Right hindlimb (tissue), 1 donor: ENCODE results near the gene KMT2E.
"Not testable (repeated sequence)": the region's sequence is repeated elsewhere in the genome, so short reads cannot be mapped to it uniquely, and the experiment has no call there.

Experiments
- DNase-seq: peaks from one replicate; pipeline ENCODE4 v3.0.0-alpha.2; 2018

KMT2E gene, protein sequence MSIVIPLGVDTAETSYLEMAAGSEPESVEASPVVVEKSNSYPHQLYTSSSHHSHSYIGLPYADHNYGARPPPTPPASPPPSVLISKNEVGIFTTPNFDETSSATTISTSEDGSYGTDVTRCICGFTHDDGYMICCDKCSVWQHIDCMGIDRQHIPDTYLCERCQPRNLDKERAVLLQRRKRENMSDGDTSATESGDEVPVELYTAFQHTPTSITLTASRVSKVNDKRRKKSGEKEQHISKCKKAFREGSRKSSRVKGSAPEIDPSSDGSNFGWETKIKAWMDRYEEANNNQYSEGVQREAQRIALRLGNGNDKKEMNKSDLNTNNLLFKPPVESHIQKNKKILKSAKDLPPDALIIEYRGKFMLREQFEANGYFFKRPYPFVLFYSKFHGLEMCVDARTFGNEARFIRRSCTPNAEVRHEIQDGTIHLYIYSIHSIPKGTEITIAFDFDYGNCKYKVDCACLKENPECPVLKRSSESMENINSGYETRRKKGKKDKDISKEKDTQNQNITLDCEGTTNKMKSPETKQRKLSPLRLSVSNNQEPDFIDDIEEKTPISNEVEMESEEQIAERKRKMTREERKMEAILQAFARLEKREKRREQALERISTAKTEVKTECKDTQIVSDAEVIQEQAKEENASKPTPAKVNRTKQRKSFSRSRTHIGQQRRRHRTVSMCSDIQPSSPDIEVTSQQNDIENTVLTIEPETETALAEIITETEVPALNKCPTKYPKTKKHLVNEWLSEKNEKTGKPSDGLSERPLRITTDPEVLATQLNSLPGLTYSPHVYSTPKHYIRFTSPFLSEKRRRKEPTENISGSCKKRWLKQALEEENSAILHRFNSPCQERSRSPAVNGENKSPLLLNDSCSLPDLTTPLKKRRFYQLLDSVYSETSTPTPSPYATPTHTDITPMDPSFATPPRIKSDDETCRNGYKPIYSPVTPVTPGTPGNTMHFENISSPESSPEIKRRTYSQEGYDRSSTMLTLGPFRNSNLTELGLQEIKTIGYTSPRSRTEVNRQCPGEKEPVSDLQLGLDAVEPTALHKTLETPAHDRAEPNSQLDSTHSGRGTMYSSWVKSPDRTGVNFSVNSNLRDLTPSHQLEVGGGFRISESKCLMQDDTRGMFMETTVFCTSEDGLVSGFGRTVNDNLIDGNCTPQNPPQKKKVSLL (N-terminal part only)

DNA sequence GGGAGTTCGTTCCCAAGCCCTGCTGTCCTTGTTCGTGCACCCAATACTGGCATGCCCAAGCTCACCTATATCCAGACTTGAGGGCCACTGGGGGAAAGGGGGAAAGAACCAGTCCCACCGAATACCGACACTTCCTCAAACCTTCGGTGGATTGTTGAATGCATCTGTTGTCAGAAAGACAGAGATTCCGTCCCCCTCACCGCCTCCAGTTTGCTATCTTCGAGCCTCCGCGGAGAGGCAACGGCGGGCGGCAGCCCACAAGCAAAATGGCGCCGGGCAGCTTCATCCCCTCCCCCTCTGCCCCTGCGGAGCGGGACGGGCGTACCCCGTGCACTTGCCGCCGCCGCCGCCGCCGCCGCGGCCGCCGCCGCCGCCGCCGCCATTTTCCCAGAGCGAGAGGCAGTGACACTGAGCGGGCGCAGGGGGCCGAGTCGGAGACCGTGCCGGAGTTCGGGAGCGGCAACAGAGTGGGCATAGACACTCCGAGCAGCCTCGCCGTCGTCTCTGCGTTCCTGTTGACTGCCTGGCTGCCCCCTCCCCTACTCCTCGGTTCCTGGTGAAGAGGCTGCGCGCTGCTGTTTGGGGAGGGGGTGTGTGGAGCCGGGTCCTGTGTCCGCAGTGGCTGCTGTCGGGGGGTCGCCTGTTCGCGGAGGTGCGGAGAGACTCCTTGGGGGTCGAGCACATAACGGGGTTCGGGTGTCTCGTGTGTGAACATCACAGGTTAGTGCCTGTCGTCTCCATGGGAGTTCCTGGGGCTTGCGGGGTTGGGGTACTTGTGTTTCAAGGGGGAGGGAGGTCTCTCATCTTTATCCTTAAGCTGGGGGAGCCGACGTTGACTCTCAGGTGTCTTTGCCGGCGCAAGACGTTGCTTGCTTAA lies at the start of gene KMT2E:
Gene KMT2E (plus strand): TSS at position 390 of the 877 bp plus-strand sequence. CDS start 26,748 bp downstream, outside the sequence.
- peak; percentile 95 for DNase-seq

DNA sequence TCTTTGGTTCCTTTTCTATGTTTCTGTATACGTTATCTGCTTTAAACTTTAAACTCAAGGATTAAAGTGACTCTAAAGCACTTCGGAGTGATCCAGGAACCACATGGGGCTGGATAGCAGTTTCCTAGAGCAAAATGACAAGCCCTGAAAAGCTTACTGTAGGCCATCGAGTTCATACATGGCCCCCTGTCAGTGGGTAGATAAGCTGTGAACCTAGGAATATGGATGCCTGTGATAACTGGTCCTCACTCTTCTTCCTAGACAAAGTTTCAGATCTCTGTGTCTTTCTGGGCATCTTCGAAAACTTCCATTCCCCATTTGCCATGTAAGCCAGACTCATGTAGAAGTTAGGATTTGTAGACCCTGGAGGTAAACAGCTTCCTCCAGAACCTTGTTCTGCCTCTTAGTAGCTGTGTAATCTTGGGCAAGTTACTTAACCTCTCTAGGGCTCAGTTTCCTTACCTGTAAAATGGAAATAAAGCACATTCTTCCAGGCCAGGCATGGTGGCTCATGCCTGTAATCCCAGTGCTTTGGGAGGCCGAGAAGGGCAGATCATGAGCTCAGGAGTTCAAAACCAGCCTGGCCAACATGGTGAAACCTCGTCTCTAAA lies 49.3 kb upstream of the KMT2E start:
- DNase-seq: no peak

DNA sequence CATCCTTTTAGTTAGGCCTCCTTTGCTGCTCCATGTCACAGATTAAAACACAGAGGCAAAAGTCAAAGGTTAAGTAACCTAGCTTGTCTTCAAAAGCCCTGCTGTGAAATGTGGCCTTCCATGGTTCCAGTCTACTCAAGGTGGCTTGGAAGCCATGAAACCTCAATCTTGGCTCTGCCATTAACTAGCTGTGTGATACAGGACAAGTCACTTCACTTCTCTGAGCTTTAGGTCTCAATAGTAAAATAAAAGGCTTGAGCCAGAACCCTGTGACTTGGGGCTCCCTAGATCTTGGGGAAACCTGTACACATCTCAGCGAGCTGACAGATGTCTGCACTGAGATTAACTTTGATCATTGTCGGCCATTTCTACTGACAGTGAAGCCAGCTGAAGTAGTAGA lies 48.0 kb upstream of the KMT2E start:
- DNase-seq: no peak

DNA sequence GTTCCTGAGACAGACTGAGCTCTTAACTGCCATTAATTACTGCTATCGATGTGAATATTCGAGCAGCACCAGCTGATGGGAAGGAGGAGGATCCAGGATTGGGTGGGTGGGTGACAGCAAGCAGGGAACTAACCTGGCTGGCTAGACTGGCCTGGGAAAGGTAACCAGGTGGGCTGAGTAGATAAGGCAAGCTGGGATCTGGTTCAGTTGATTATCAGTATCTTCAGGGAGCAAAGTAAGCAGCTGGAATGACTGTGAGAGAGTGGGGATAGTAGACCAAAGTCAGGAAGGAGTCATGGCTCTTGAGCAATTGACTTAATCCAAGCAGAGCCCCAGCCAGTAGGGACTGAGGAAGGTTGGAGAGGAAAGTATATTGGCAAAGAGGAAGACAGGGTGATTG lies 46.9 kb upstream of the KMT2E start:
- no peak for DNase-seq

DNA sequence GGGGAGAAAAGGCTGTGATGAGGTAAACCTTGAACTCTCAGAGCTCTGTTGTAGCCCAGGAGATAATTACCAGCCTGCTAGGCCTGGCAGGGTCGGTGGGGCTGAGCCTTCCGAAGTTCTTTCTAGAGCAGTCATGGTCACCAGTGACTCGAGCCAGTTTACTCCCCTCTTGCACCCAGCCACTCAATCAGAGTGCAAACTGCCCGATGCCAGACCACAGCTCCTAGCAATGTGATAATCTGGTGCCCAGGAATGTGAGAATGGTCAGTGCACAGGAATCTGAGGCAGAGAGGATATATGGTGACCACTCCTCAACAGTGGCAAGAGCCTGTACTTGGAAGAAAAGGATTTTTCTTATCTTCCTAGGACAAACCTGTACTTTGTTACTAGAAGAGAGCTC lies 46.4 kb upstream of the KMT2E start:
- DNase-seq: no peak

DNA sequence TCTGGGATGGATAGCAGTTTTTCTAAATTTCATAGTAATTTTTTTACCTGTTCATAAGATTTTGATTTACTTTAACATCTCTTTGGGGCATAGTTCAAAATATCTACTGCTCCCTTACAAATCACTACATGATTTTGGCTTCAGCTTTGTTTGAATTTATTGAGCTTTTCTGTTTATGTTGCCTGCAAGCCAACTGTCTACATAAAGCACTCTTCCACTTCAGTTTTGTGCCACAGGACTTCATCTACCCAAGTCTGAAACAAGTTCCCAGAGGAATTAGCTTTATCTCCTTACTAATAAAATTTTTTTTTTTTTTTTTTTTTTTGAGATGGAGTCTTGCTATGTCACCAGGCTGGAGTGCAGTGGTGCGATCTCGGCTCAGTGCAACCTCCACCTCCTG lies 45.4 kb upstream of the KMT2E start:
- no peak for DNase-seq

DNA sequence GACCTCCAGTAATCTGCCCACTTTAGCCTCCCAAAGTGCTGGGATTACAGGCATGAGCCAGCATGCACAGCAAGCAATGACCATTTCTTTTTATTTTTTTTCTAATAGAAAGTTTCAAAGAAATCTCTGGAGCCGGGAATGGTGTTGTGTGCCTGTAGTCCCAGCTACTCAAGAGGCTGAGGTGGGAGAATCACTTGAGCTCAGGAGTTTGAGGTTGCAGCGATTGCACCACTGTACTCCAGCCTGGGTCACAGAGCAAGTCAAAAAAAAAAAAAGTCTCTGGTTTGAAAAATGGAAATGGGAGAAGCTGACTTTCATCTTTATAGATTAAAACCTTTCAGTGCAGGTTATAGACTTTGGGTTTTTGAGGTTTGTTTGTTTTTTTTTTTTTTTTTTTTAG lies 44.8 kb upstream of the KMT2E start:
- DNase-seq: no peak

DNA sequence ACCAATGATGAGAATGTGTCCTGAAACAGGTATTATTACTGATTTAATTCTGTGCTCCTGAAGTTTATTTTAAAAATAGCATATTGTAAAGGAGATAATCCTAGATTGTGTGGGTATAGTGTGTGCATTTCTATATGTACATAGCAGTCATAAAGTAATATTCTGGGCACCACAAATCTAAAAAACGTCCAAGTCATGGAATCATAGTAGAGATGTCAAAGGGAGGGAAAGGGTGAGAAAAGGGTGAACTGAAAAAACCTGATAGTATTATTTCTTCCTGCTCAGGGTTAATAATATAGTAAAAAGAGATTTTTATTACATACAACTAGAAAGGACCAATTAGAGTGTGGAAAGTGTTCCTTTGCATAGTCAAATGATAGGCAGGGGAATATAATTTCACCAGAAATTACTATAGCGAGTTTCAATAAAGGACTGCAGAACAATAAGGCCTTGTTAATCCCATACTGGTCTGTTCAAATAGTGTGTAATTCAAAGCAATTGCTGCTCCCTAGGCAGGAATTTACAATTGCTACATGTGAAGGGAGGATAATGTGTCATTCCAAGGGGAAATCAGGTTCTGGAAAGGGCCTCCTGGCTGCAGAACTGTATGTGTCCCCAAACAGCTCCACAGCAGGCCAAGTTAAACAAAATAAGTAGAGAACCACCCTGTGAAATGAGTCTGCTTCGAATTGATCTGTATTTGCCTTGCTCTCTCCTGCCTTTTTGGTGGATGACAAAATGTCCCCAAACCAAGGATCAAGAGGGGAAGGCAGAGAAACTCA lies 42.5 kb upstream of the KMT2E start:
- DNase-seq: no peak

DNA sequence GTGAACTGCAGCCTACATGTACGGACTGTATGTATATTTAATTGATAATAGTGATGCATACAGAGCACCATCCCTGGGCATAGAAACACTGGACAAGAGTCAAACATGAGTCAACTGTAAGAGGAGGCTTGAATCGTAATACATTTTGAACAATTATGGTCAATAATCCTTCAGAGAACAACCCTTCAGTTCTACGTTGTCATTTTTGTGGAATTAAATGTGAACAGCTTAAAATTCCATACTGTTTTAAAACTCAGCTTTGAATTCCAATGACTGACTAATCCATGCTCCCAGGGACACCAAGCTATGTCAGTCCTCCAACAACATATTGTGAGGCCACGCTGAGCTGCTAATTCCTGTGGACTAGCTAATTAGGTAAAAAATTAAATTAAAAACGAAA lies 41.5 kb upstream of the KMT2E start:
- no peak for DNase-seq

DNA sequence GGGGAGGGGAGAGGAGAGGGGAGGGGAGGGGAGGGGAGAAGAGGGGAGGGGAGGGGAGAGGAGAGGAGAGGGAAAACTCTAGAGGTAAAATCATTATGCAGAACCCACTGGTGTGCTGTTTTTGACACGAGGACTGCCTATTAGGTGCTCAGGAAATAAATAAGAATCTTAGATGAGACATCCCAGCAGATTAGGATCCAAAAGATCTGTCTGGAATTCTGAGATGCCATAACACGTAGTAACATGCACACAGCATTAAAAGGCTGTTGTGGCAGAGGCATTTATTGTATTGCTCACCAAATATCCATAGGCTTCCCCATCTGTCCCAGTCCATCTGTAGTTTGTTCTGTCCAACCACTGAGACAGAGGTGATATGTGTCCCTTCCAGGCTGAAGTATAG lies 40.8 kb upstream of the KMT2E start:
- no peak for DNase-seq

DNA sequence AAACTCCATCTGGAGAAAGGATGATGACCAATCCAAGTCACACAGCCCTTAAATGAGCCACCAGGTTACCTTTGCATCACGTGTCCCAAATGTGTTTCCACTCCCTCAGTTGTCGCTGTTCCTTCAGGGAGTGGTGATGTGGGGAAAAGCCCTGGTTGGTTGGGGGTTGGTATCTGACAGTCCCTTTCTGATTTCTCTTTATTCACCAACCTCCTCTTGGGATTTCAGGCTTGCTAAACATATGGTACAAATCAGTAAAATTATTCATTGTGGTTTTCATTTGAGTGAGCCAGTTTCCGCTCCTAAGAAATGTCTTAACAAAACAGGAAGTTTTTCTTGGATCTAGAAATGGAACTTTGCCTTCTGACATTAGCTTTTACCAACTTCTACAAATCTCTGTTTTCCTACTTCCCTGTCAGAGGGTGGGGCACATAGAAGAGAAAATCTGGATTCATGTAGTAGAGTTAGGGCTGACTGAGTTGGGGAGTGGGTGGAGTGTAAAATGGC lies 40.0 kb upstream of the KMT2E start:
- DNase-seq: no peak

DNA sequence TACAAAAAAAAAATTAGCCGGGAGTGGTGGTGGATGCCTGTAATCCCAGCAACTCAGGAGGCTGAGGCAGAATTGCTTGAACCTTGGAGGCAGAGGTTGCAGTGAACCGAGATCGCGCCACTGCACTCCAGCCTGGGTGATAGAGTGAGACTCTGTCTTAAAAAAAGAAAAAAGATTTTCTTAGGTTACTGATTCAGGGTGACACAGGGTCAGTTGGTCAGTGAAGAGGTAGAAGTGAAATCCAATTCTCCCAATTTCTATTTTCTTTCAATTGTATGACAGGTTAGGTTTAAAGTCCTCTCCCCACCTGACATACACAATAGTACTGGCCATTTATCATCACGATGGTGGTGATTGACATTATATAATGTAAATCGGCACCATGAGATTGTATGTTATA lies 38.5 kb upstream of the KMT2E start:
- not testable (repeated sequence) for DNase-seq

DNA sequence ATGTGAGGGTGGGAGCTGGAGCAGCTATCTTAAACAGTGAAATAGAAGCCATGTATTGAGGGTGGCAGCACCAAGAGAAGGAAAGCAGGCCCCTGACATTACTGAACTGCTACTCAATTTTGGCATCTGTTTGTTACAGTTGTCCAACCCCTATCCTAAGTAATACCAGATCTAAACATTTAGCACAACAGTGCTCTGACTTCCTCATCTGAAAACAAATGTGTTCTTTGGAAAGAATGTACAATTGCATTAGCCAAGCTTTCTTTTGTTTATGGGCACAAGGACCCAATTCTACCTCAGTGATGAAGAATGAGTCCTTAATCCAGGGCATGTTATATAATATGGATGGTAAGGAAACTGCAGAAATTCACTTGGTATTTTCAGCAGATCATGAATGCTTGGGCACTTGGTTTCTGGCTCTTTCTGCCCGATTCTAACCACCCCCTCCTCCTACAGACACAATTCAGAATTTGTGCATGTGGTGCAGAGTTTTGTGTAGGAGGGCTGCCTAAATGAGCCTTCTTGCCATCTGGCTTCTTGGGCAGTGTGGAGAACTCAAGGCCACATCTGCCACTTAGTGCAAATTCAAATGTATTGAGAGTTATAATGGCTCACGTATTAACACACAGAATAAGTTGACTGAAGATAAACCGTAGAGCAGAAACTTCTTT lies 36.9 kb upstream of the KMT2E start:
- DNase-seq: no peak

DNA sequence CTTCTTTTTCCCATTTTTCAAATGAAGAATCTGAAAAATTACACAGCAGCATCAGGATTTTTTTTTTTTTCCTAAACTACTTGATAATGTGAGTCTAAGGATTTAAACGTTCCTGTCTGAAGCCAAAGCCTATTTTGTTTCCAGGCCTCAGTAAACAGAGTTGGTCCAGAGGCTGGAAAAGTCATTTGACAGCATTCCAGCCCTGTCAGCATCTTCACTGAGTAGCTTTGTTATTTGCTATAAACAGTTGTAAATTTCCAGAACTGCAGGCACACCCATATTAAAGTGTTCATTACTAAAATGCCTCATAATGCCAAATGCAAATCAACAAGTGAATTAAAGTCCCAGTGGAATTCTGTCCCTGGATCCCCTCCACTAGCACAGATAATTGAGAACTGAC lies 35.5 kb upstream of the KMT2E start:
- peak; percentile 64 for DNase-seq

DNA sequence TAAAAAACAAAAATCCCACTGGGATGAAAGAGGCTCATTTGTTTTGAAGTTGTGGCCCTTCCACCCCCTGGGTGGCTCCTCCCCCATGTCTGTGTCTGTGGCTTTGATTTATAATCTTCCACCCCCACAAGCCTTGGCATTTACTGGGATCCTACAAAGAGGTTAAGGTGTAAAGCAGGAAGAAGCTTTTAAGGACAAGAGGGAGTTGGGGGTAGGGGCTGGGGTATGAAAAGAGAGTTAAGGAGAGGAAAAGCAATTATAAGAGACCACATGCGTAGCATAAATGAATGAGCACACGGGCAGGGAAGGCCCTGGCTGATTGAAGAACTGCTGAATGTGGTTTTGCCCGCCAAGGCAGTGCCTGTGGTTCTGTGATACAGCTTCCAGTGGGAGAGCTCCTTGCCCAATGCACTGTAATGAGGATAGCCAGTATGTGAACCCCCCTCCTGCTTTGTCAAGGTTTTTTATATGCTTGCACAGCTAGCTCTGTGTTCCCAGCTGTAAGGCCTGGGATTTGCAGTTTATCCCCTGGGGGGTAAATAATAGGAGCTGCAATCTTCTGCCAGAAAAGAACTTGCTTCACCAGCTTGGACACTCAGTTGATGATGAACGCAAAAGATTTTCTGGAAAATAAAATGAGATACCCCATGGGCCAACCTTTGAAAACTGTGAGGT lies 34.7 kb upstream of the KMT2E start:
- peak; percentile 44 for DNase-seq

DNA sequence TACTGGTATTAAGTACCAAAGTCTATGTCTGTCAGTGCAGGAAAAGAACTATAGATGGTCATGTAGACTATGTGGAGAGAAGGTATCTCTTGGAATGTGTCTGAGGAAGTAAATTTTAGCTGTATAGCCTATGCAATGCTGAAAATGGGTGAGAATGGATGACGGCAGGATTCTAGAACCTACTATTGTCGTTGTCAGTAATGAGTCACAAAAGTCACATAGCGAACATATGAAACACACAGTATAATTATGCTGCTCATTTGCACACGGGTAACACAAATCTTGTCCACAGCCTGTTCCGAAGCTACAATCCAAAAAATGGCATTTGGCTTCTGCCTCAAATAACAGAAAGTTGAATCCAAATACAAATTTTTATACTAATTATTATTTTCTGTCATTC lies 33.6 kb upstream of the KMT2E start:
- DNase-seq: no peak

DNA sequence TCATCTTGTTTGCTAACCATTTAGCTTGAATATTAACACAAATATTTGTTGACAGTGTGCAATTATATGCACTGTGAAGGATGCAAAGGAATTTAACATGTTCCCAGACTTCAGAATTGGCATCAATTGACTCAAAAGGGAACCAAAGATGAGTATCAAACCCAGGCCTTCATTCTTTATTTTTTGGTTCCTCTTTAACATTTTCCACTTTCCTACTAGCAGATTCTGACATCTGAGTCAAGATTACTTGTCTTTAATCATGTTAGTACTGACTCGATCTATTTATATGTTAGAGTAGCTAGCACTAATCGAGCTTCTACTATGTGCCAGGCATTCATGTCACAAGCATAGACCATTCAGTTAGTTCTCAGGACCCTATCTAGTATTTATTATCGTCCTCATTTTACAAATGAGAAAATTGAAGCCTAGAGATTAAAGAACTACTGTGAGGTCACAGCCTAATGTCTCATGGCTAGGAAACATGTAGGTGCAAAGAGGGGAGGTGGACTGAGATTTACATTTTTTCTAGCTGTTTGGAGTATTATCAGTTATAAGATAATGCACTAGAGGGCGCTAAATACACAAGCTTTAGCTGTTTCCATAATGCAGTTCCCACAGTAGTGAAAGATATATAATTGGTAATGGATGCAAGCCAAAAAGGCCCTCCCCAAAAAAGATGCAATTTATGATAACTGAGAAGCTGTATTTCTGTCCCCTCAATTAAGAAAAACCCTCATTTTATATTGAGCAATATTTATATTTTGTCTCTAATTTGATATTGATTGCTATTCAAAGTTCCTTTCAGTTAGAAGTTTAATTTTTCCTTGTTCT lies 32.9 kb upstream of the KMT2E start:
- DNase-seq: no peak

DNA sequence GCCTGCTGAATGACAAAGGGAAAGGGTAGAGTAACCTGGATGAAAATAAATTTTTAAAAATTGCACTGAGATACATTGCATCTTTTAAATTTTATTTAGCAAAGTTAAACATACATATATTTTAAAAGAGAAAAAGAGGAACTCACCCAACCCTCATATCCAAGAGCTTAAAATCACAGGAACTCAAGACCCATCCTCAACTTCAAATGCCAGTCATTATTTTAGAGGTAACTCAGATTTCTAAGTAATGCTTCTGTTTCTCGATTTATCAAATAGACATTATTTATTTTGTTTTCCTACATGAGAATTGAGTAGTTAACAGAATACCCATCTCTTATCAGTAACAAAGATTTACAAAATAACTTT lies 32.4 kb upstream of the KMT2E start:
- DNase-seq: no peak
